ENCODE data around the gene FKBP4.

DNA sequence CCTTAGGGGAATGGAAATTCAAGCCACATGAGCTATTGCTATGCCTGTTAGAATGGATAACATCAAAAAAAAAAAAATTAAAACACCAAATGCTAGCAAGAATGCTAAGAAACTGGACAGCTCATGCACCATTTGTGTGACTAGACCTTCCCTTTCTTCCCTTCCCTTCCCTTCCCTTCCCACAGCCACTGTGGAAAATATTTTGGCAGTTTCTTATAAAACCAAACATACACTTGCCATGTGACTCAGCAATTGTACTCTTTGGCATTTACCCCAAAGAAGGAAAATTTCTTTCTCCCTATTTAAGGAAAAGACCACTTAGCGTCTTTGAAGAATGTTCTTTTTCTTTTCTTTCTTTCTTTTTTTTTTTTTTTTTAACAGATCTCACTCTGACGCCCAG, 49.1 kb upstream of the FKBP4 start:
- TF ChIP-seq, protein P1, sequence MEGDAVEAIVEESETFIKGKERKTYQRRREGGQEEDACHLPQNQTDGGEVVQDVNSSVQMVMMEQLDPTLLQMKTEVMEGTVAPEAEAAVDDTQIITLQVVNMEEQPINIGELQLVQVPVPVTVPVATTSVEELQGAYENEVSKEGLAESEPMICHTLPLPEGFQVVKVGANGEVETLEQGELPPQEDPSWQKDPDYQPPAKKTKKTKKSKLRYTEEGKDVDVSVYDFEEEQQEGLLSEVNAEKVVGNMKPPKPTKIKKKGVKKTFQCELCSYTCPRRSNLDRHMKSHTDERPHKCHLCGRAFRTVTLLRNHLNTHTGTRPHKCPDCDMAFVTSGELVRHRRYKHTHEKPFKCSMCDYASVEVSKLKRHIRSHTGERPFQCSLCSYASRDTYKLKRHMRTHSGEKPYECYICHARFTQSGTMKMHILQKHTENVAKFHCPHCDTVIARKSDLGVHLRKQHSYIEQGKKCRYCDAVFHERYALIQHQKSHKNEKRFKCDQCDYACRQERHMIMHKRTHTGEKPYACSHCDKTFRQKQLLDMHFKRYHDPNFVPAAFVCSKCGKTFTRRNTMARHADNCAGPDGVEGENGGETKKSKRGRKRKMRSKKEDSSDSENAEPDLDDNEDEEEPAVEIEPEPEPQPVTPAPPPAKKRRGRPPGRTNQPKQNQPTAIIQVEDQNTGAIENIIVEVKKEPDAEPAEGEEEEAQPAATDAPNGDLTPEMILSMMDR (IDR thresholded peaks at IDR 0.05), result no peak
- TF ChIP-seq POLR2A (IDR thresholded peaks at IDR 0.05) (no peak), EP300 (IDR thresholded peaks at IDR 0.05) (no peak)
